ENCODE measurements around the gene PDE4B.

Gene PDE4B

GRCh38 chr1:66335125-66335524 lies 542.4 kb downstream of the PDE4B start:
- no peak overlapping the region for H2AFZ ChIP-seq (ENCODE audit: low read length)
- no peaks in the 10 kb centered on the region for H3K9me2 ChIP-seq (replicated peaks; ENCODE audit: low read depth, low read length)
- peaks cover 85% of the 10 kb centered on the region for H3K4me1 ChIP-seq (ENCODE audit: insufficient read depth, low read length, poor library complexity, severe bottlenecking)
- H4K20me1 ChIP-seq (ENCODE audit: insufficient read depth, low read length, poor library complexity, severe bottlenecking): no peaks in the 10 kb centered on the region
- H3K79me2 ChIP-seq (ENCODE audit: insufficient read depth, low read length): peaks cover 24% of the 10 kb centered on the region
- H3F3A ChIP-seq (ENCODE audit: low read depth): peaks cover 6% of the 10 kb centered on the region; the same call in 1 of the 2 replicates
- peak overlapping the region; percentile 71 for H3K4me3 ChIP-seq (ENCODE audit: low read length, poor library complexity, severe bottlenecking)
- TF ChIP-seq CTCF (conservative IDR thresholded peaks at IDR 0.05; ENCODE audit: low read length): no peak
- no peak for TF ChIP-seq EZH2phosphoT487 (IDR thresholded peaks at IDR 0.05; ENCODE audit: borderline replicate concordance)
- H3K9ac ChIP-seq (ENCODE audit: low read depth, low read length, poor library complexity, severe bottlenecking): peak overlapping the region; percentile 68
- H3K4me2 ChIP-seq (ENCODE audit: low read depth, low read length, poor library complexity, severe bottlenecking): peak overlapping the region; percentile 85
- H3K9me3 ChIP-seq (ENCODE audit: insufficient read depth, low read depth, low read length): no peaks in the 10 kb centered on the region
- H3K36me3 ChIP-seq (ENCODE audit: insufficient read depth, low read length): no peaks in the 10 kb centered on the region
- H3K27me3 ChIP-seq (ENCODE audit: insufficient read depth, low read length, poor library complexity, severe bottlenecking): no peaks in the 10 kb centered on the region

- H3K79me2 ChIP-seq (ENCODE audit: insufficient read depth, low read length): peaks cover 24% of the 10 kb centered on the region
- H3F3A ChIP-seq (ENCODE audit: low read depth): peaks cover 3% of the 10 kb centered on the region; the same call in 1 of the 2 replicates
- H3K4me1 ChIP-seq (ENCODE audit: insufficient read depth, low read length, poor library complexity, severe bottlenecking): peaks cover 83% of the 10 kb centered on the region
- H3K4me2 ChIP-seq (ENCODE audit: low read depth, low read length, poor library complexity, severe bottlenecking): peak overlapping the region; percentile 85
- H3K36me3 ChIP-seq (ENCODE audit: insufficient read depth, low read length): no peaks in the 10 kb centered on the region
- H3K4me3 ChIP-seq (ENCODE audit: low read length, poor library complexity, severe bottlenecking): peak overlapping the region; percentile 71
- H2AFZ ChIP-seq (ENCODE audit: low read length): peak overlapping the region; percentile 6; the same call in 1 of the 2 replicates
- no peaks in the 10 kb centered on the region for H4K20me1 ChIP-seq (ENCODE audit: insufficient read depth, low read length, poor library complexity, severe bottlenecking)
- TF ChIP-seq EZH2phosphoT487 (IDR thresholded peaks at IDR 0.05; ENCODE audit: borderline replicate concordance) (no peak), CTCF (conservative IDR thresholded peaks at IDR 0.05; ENCODE audit: low read length) (no peak)
- H3K9me2 ChIP-seq (replicated peaks; ENCODE audit: low read depth, low read length): no peaks in the 10 kb centered on the region
- H3K27me3 ChIP-seq (ENCODE audit: insufficient read depth, low read length, poor library complexity, severe bottlenecking): no peaks in the 10 kb centered on the region
- peak overlapping the region; percentile 68 for H3K9ac ChIP-seq (ENCODE audit: low read depth, low read length, poor library complexity, severe bottlenecking)
- H3K9me3 ChIP-seq (ENCODE audit: insufficient read depth, low read depth, low read length): no peaks in the 10 kb centered on the region
Measured at GRCh38 chr1:66335859-66336640, 543.4 kb downstream of the PDE4B start.

GRCh38 chr1:66336641-66336990 lies 543.9 kb downstream of the PDE4B start:
- Histone ChIP-seq H4K20me1 (ENCODE audit: insufficient read depth, low read length, poor library complexity, severe bottlenecking) (no peaks in the 10 kb centered on the region), H3K9me2 (replicated peaks; ENCODE audit: low read depth, low read length) (no peaks in the 10 kb centered on the region), H3K4me1 (ENCODE audit: insufficient read depth, low read length, poor library complexity, severe bottlenecking) (peaks cover 83% of the 10 kb centered on the region), H3K4me2 (ENCODE audit: low read depth, low read length, poor library complexity, severe bottlenecking) (peak overlapping the region; percentile 85), H3K79me2 (ENCODE audit: insufficient read depth, low read length) (peaks cover 24% of the 10 kb centered on the region), H3K27me3 (ENCODE audit: insufficient read depth, low read length, poor library complexity, severe bottlenecking) (no peaks in the 10 kb centered on the region), H2AFZ (ENCODE audit: low read length) (no peak overlapping the region), H3K4me3 (ENCODE audit: low read length, poor library complexity, severe bottlenecking) (peak overlapping the region; percentile 71), H3K36me3 (ENCODE audit: insufficient read depth, low read length) (no peaks in the 10 kb centered on the region), H3K9me3 (ENCODE audit: insufficient read depth, low read depth, low read length) (no peaks in the 10 kb centered on the region), H3F3A (ENCODE audit: low read depth) (no peaks in the 10 kb centered on the region), H3K9ac (ENCODE audit: low read depth, low read length, poor library complexity, severe bottlenecking) (peak overlapping the region; percentile 68)
- TF ChIP-seq EZH2phosphoT487 (IDR thresholded peaks at IDR 0.05; ENCODE audit: borderline replicate concordance): no peak
- no peak for TF ChIP-seq CTCF (conservative IDR thresholded peaks at IDR 0.05; ENCODE audit: low read length)

All from Loucy (cell line).